DND-41 (cell line): Measurements from ENCODE around the gene LSM14A.
"Not testable (repeated sequence)": the region's sequence is repeated elsewhere in the genome, so short reads cannot be mapped to it uniquely, and the experiment has no call there.

Source experiments
- ATAC-seq: fragments of 200-7000 bp; cut with Tn5 transposase; 3 replicates; pipeline ENCODE4 v1.9.1; 2021; ENCODE audit warnings: low read depth; ENCODE audit not compliant: insufficient read depth
- DNase-seq: peaks from one replicate; pipeline ENCODE4 v3.0.0-alpha.2; 2020
- H2AFZ ChIP-seq: 2 replicates; pipeline ENCODE4 v1.6.0; 2012; ENCODE audit warnings: low read depth, low read length
- H3K27ac ChIP-seq: 2 replicates; pipeline ENCODE4 v1.5.1; 2012; ENCODE audit warnings: low read length, inconsistent platforms
- H3K27me3 ChIP-seq: fragments of 200-600 bp; sonication (generic); 2 replicates; pipeline ENCODE4 v1.6.0; 2012; ENCODE audit warnings: low read length, mild to moderate bottlenecking, inconsistent platforms; ENCODE audit not compliant: insufficient read depth, poor library complexity
- H3K36me3 ChIP-seq: 2 replicates; pipeline ENCODE4 v1.5.1; 2012; ENCODE audit warnings: low read length, inconsistent platforms; ENCODE audit not compliant: insufficient read depth
- H3K4me1 ChIP-seq: 2 replicates; pipeline ENCODE4 v1.5.1; 2012; ENCODE audit warnings: mild to moderate bottlenecking, low read length; ENCODE audit not compliant: insufficient read depth
- H3K4me2 ChIP-seq: 2 replicates; pipeline ENCODE4 v1.6.0; 2012; ENCODE audit warnings: mild to moderate bottlenecking, moderate library complexity, low read length, inconsistent platforms; ENCODE audit not compliant: insufficient read depth
- H3K4me3 ChIP-seq, 2 experiments: fragments of 200-600 bp in 1 of 2; shearing (Covaris generic) in 1 of 2; 2 replicates each; pipeline ENCODE4 v1.5.1; 2012 to 2016; ENCODE audit warnings: inconsistent platforms in 2 of 2, low read length in 2 of 2, mild to moderate bottlenecking in 2 of 2, low read depth in 1 of 2, moderate library complexity in 1 of 2
- H3K79me2 ChIP-seq: 2 replicates; pipeline ENCODE4 v1.6.0; 2012; ENCODE audit warnings: low read length, inconsistent platforms; ENCODE audit not compliant: insufficient read depth
- H3K9ac ChIP-seq: 2 replicates; pipeline ENCODE4 v1.6.0; 2012; ENCODE audit warnings: low read depth, mild to moderate bottlenecking, inconsistent platforms, low read length, moderate library complexity
- H3K9me3 ChIP-seq: 2 replicates; pipeline ENCODE4 v1.5.1; 2012; ENCODE audit warnings: low read length, moderate library complexity, mild to moderate bottlenecking, inconsistent platforms; ENCODE audit not compliant: insufficient read depth, severe bottlenecking
- H4K20me1 ChIP-seq: 2 replicates; pipeline ENCODE4 v1.6.0; 2012; ENCODE audit warnings: low read length; ENCODE audit not compliant: insufficient read depth
- CTCF ChIP-seq: IDR thresholded peaks from 2 replicates; pipeline ENCODE4 v1.5.1; 2012; ENCODE audit warnings: borderline replicate concordance, low read length, moderate library complexity, mild to moderate bottlenecking; ENCODE audit not compliant: poor library complexity, severe bottlenecking; ENCODE audit errors: extremely low read depth
- EZH2 ChIP-seq: IDR thresholded peaks from 3 replicates; pipeline ENCODE4 v1.6.1; 2012; ENCODE audit warnings: borderline replicate concordance, low read depth, mild to moderate bottlenecking, moderate library complexity, low read length, inconsistent platforms; ENCODE audit not compliant: severe bottlenecking

Gene LSM14A

GRCh38 chr19:34241513-34242337 lies 69.4 kb downstream of the LSM14A start:
- Histone ChIP-seq H3K36me3 (no peaks in the 10 kb centered on the region), H4K20me1 (no peaks in the 10 kb centered on the region), H2AFZ (no peak overlapping the region), H3K27me3 (no peaks in the 10 kb centered on the region), H3K9ac (no peak overlapping the region), H3K9me3 (no peaks in the 10 kb centered on the region), H3K4me3 (no peak overlapping the region), H3K27ac (no peak overlapping the region), H3K4me1 (no peaks in the 10 kb centered on the region), H3K4me2 (no peak overlapping the region), H3K79me2 (no peaks in the 10 kb centered on the region)
- ATAC-seq (peak; percentile 58; the same call in 1 of the 3 replicates), DNase-seq (peak; percentile 26)
- TF ChIP-seq EZH2 (no peak), CTCF (peak; percentile 47)

- not testable (repeated sequence) for H2AFZ ChIP-seq
Observed at GRCh38 chr19:34243138-34243875, 71.0 kb downstream of the LSM14A start.

DNA sequence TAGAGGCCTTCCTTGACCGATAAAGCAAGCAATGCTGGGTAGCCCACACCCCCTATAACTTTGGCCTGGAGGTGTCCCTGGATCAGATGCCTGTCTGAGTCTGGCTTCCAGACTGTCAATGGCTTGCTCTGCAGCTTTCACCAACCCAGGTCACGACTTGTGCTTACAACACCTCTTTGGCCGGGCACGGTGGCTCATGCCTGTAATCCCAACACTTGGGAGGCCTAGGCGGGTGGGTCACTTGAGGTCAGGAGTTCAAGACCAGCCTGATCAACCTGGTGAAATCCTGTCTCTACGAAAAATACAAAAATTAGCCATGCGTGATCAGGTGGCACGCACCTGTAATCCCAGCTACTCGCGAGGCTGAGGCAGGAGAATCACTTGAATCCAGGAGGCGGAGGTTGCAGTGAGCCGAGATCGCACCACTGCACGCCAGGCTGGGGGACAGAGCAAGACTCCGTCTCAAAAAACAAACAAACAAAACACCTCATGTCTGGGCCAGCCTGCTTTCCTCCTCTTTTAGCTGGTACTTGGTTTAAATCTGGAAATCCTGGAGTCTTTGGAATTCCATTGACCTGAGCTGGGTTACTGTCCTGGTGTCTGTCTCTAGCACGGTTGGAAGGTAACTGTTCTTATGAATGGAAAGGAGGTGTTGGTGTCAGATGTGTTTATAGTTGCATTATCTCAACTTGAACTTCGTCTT lies 71.7 kb downstream of the LSM14A start:
- ATAC-seq (no peak), DNase-seq (no peak)
- Histone ChIP-seq H3K79me2 (no peaks in the 10 kb centered on the region), H3K4me2 (no peak overlapping the region), H3K9me3 (no peaks in the 10 kb centered on the region), H2AFZ (no peak overlapping the region), H4K20me1 (no peaks in the 10 kb centered on the region), H3K9ac (no peak overlapping the region), H3K27me3 (no peaks in the 10 kb centered on the region), H3K4me3 (no peak overlapping the region), H3K27ac (no peak overlapping the region), H3K4me1 (no peaks in the 10 kb centered on the region), H3K36me3 (no peaks in the 10 kb centered on the region)
- TF ChIP-seq EZH2 (no peak), CTCF (no peak)

More at GRCh38 chr19:34243138-34243875, 71.0 kb downstream of the LSM14A start:
- not testable (repeated sequence) for H3K27ac ChIP-seq, H3K9me3 ChIP-seq, H3K9ac ChIP-seq, H3K4me3 ChIP-seq, H3K4me2 ChIP-seq, H4K20me1 ChIP-seq, H3K4me1 ChIP-seq, H3K36me3 ChIP-seq, H3K79me2 ChIP-seq, H3K27me3 ChIP-seq, ATAC-seq, DNase-seq
